Mucosa of rectum (tissue), 2 donors: ENCODE results near the gene MYMK.

Source experiments
- H3K27ac ChIP-seq, 2 donors: one replicate each; pipeline ENCODE4 v1.7.0; 2013; ENCODE audit warnings: inconsistent platforms in 2 of 2, low read depth in 2 of 2, low read length in 2 of 2
- H3K27me3 ChIP-seq, 2 donors: one replicate each; pipeline ENCODE4 v1.7.0; 2013; ENCODE audit warnings: low read length in 2 of 2; ENCODE audit not compliant: control insufficient read depth in 2 of 2, insufficient read depth in 2 of 2
- H3K36me3 ChIP-seq, 2 donors: one replicate each; pipeline ENCODE4 v1.7.0; 2013; ENCODE audit warnings: low read length in 2 of 2; ENCODE audit not compliant: control insufficient read depth in 2 of 2, insufficient read depth in 2 of 2
- H3K4me1 ChIP-seq, 2 donors: one replicate each; pipeline ENCODE4 v1.7.0; 2013; ENCODE audit warnings: low read length in 2 of 2, mild to moderate bottlenecking in 1 of 2; ENCODE audit not compliant: control insufficient read depth in 2 of 2, insufficient read depth in 2 of 2
- H3K4me3 ChIP-seq, 2 donors: one replicate each; pipeline ENCODE4 v1.7.0; 2013; ENCODE audit warnings: low read length in 2 of 2
- H3K9ac ChIP-seq, 2 donors: one replicate each; pipeline ENCODE4 v1.7.0; 2013; ENCODE audit warnings: low read length in 2 of 2, low read depth in 1 of 2, mild to moderate bottlenecking in 1 of 2
- H3K9me3 ChIP-seq, 2 donors: one replicate each; pipeline ENCODE4 v1.7.0; 2013; ENCODE audit warnings: low read length in 2 of 2; ENCODE audit not compliant: control insufficient read depth in 2 of 2
- donor health status: healthy.
- donor health status: Normal muscosa, but diverticular disease.

MYMK gene

DNA sequence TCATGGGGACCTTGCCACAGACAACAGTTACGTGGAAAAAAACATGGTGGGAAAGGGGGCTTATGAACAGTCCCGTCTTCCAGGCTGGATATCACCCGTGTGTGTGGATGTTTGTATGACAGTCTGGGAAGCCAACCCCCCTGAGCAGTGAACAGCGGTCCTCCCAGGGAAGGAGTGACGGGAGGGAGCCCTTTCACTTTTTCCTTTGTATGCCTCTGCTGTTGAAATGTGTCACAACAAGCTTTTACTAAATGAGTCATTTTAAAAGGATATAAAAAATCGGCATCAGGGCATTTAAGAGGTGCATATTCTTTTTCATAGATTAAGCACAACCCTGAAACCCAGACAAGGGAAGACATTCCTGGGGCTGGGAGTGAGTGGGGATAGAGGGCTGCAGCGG, 5.1 kb downstream of the MYMK start:
- H3K9ac ChIP-seq: no peak overlapping the region
- H3K36me3 ChIP-seq: no peaks in the 10 kb centered on the region
- H3K4me3 ChIP-seq: no peak overlapping the region
- peaks cover 0 to 7% of the 10 kb centered on the region in 2 donors for H3K4me1 ChIP-seq
- no peaks in the 10 kb centered on the region for H3K9me3 ChIP-seq
- no peaks in the 10 kb centered on the region for H3K27me3 ChIP-seq
- H3K27ac ChIP-seq: no peak overlapping the region

DNA sequence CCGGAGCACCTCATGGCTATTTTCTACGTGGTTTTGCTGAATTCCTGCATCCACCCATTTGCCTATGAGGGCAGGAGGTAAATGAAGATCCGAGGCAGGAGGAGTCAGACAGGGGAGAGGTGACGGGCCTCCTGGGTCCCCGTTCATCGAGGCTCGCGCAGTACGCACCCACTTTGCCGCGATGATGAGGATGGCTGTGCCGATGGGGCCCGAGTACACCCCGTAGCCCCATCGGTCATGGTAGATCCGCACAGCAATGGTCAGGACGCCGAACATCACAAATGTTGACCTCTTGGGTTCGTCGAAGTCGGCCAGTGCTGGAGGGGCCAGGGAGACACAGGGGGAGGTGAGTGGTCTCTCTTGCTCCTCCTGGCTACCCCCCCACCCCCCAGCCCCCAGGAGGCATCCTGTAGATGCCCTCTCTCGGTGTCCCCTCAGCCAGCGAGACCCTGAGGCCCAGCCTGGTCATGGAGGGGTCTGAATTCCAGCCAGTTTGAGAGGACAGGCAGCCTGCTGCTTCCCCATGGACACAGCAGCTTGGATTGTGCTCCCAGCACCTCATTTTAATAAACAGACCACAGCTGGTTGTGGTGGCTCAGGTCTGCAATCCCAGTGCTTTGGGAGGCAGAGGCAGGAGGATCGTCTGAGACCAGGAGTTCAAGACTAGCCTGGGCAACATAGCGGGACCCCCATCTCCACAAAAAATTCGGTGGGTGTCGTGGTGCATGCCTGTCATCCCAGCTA, 5.9 kb downstream of the MYMK start:
- no peaks in the 10 kb centered on the region for H3K9me3 ChIP-seq
- H3K9ac ChIP-seq: no peak overlapping the region
- peaks cover 0 to 7% of the 10 kb centered on the region in 2 donors for H3K4me1 ChIP-seq
- no peaks in the 10 kb centered on the region for H3K27me3 ChIP-seq
- no peak overlapping the region for H3K27ac ChIP-seq
- H3K4me3 ChIP-seq: no peak overlapping the region
- H3K36me3 ChIP-seq: no peaks in the 10 kb centered on the region

DNA sequence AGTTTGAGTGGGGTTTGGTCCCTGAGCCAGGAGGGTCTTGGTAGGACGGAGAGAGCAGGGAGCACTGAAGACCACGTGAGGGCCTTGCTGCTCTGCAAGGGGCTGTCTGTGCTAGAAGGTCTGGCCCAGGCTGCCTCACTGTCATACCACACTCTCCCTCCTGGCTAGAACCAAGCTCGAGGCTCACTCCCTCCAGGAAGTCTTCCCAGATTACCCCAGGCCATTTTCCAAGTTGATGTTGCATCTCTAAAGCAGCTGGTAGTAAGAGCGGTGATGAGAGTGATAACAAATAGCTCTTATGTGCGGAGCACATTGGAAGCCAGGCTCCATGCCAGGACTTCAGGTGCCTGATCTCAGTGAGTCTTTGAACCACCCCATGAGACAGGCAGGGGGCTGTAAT, 6.6 kb downstream of the MYMK start:
- Histone ChIP-seq H3K9ac (no peak overlapping the region), H3K9me3 (no peaks in the 10 kb centered on the region), H3K27ac (no peak overlapping the region), H3K27me3 (no peaks in the 10 kb centered on the region), H3K4me3 (no peak overlapping the region), H3K36me3 (no peaks in the 10 kb centered on the region), H3K4me1 (peaks cover 0 to 7% of the 10 kb centered on the region in 2 donors)

DNA sequence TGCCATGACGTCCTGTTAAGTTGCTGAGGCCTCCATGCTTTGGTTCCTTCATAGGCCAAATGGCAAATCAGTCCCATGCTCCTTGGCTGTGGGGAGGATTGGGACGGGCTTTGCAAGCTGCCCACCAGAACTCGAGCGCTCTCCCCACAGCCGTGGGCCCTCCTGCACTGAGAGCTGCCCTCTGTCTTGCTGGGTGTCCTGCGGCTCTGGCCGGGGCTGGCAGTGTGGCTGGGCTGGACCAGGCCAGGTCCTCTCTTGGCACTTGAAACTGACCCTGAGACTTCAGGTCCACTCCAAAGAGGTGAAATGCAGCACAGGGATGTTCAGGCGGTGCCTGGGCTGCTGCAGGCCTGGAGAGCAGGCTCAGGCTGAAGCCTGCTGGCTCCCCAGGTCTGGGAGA, 7.0 kb downstream of the MYMK start:
- Histone ChIP-seq H3K4me1 (peaks cover 0 to 4% of the 10 kb centered on the region in 2 donors), H3K27me3 (no peaks in the 10 kb centered on the region), H3K9me3 (no peaks in the 10 kb centered on the region), H3K36me3 (no peaks in the 10 kb centered on the region), H3K9ac (no peak overlapping the region), H3K4me3 (no peak overlapping the region), H3K27ac (no peak overlapping the region)

DNA sequence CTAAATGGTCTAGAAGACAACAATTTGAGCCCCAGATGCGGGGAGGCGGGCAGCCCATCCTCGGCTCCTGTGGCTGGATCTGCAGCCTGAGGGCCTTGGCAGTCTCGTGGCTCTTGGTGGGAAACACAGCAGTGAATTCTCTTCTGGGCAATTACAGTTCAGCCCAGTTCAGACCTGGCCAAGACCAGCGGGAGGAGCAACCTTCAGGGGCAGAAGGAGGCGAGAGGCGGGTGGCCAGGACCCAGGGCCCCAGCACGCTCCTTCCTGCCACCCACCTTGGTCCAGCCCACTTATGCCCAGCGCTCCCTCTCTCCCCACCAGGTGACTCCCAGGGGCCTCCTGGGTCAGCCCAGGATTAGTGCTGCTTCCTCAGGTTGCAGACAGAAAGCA, 7.8 kb downstream of the MYMK start:
- H3K9me3 ChIP-seq: peaks cover 0 to 3% of the 10 kb centered on the region in 2 donors
- H3K27me3 ChIP-seq: no peaks in the 10 kb centered on the region
- no peak overlapping the region for H3K27ac ChIP-seq
- no peaks in the 10 kb centered on the region for H3K4me1 ChIP-seq
- H3K4me3 ChIP-seq: no peak overlapping the region
- H3K36me3 ChIP-seq: no peaks in the 10 kb centered on the region
- H3K9ac ChIP-seq: no peak overlapping the region

DNA sequence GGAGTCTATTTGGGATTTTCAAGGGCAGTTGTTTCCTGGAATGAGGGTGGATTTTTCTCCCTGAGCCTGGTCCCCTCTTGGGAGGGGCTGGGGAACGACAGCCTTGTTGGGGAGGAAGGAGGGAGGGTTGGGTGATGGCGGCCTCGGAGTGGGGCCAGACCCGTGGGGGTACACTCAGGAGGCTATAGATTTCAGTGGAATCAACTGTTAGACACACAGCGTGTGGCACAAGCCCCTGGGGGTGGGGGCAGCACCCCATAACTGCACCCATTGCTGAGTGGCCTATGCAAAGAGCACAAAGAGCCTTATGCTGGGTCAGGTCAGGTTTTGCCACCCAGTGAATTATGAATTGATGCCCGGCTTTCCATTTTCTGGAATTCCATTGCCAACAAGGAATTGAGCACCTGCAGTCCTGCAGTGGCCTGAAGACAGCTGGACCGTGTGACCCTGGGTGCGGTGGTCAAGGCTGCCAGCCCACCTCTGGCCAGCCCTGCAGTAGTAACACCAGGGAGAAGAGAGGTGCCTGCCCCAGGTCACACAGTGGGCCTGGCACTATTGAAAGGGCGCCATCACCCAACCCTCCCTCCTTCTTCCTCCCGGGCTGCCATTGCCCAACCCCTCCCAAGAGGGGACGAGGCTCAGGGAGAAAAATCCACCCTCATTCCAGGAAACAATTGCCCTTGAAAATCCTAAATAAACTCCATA, 8.4 kb downstream of the MYMK start:
- Histone ChIP-seq H3K27me3 (no peaks in the 10 kb centered on the region), H3K27ac (no peak overlapping the region), H3K4me1 (no peaks in the 10 kb centered on the region), H3K9me3 (peaks cover 0 to 3% of the 10 kb centered on the region in 2 donors), H3K36me3 (no peaks in the 10 kb centered on the region), H3K4me3 (no peak overlapping the region), H3K9ac (no peak overlapping the region)

DNA sequence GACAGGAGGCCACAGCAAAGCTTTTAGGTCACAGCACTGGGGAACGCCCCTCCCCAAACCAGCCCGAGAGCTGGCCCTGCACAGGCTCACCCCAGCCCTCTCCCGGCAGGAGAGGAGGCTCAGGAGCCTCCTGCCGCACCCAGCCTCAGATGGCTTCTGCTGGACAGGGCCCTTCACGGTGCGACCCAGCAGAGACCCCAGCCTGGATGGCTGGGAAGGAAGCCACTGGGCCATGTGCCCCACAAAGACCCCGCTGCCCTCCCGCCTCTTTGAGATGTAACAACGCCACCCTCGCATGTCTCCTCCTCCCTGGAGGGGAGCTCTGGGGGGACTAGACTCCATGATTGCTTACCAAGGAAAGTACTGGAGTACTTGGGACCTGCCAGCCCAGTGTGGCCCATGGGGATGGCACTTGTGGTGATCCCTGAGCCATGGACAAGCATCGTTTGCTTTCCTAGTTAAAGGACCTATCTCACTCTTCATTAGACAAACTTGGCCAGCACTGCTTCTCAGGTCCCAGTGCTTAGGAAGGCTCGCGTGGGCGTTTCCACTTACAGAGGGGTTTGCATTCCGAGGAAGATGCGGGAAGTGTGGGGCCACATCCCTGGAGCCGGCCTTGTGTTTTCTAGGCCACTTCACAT, 9.0 kb downstream of the MYMK start:
- H3K4me1 ChIP-seq: no peaks in the 10 kb centered on the region
- H3K4me3 ChIP-seq: no peak overlapping the region
- no peaks in the 10 kb centered on the region for H3K36me3 ChIP-seq
- H3K9ac ChIP-seq: no peak overlapping the region
- H3K9me3 ChIP-seq: peaks cover 0 to 3% of the 10 kb centered on the region in 2 donors
- H3K27ac ChIP-seq: no peak overlapping the region
- no peaks in the 10 kb centered on the region for H3K27me3 ChIP-seq

DNA sequence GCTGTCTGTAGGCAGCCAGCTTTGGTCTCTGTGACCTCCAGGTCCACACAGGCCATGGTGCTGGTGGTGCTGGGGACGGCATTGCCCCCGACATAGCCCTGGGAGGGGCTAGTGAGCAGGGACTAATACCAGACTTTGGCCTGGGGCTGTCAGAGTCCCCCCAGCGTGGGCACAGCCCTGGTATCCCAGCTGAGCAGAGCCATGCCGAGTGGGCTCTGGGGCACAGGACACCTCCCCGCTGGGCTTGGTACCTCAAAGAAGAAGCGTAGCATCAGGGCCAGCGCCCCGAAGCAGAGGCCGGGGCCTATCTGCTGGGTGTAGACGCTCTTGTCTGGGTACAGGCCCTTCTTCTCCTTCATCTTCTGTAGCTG, 9.5 kb downstream of the MYMK start:
- H3K36me3 ChIP-seq: no peaks in the 10 kb centered on the region
- H3K4me3 ChIP-seq: no peak overlapping the region
- H3K27ac ChIP-seq: no peak overlapping the region
- no peaks in the 10 kb centered on the region for H3K27me3 ChIP-seq
- H3K4me1 ChIP-seq: no peaks in the 10 kb centered on the region
- H3K9ac ChIP-seq: no peak overlapping the region
- H3K9me3 ChIP-seq: peaks cover 0 to 3% of the 10 kb centered on the region in 2 donors

DNA sequence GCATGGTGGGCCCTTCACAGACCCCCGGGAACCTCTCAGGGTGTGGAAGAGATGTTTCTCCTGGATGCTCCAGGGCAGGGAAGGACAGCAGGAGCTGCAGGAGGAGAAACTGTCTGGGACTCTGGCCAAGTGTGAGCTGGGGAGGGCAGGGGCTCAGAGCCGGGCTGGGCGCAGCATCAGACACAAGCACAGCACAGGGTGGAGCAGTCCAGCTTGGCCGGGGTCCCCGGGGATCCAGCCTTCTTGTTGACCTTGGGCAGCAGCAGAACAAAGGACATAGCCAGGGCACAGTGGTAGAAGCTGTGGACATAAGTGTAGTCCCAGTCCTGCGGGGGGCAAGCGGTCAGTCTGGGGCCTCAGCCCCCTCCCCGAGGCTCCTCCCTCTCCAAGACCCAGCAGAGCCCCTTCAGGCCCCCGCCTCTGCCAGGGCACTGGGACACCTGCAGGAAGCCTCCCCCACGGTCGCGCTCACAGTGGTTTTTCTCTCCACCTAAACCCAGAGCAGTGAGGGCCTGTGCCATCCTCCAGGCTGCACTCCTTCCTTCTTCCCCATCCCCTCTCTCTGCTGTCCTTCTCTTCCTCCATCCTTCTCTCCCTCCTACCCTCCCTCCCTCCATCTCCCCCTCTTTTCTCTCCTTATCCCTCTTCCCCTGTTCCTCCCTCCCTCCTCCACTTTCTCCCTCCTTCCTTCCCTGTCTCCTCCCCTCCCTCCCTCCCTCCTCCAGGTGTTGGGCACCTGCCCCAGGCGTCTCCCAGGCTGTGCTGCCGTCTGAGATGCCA, 10.1 kb downstream of the MYMK start:
- Histone ChIP-seq H3K27me3 (no peaks in the 10 kb centered on the region), H3K9ac (no peak overlapping the region)

More for the DNA sequence above, 10.1 kb downstream of the MYMK start:
- H3K36me3 ChIP-seq: no peaks in the 10 kb centered on the region
- H3K27ac ChIP-seq: no peak overlapping the region
- H3K4me3 ChIP-seq: no peak overlapping the region
- H3K4me1 ChIP-seq: peaks cover 3 to 5% of the 10 kb centered on the region in 2 donors
- H3K9me3 ChIP-seq: peaks cover 0 to 3% of the 10 kb centered on the region in 2 donors
